Activated CD4-positive, alpha-beta T cell treated with anti-CD3 and anti-CD28 coated beads for 4 hours (primary cell): ENCODE measurements around the gene ENPEP.
"Not testable (repeated sequence)": the region's sequence is repeated elsewhere in the genome, so short reads cannot be mapped to it uniquely, and the experiment has no call there.

Source experiments
- DNase-seq, 2 donors: peaks; one replicate each; pipeline ENCODE4 v3.0.0-alpha.2; 2020

The ENPEP gene

GRCh38 chr4:110484767-110485166 lies 8.8 kb downstream of the ENPEP start:
- no peak for DNase-seq

DNA sequence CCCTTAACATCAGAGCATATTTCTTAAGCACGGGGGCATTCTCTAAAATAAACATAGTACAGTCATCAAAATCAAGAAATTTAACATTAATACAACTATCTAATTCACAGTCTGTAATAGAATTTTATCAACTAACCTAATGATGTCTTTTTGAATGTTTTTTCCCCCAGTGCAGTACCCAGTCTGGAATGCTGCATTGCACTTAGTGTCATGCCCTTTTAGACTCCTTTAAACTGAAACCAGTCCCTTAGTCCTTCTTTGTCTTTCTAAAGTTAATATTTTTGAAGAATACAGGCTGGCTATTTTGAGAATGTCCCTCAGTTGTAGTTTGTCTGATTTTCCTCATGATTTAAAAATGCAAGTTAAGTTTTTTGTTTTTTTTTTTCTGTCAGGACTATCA lies 9.5 kb downstream of the ENPEP start:
- DNase-seq, result no peak

DNA sequence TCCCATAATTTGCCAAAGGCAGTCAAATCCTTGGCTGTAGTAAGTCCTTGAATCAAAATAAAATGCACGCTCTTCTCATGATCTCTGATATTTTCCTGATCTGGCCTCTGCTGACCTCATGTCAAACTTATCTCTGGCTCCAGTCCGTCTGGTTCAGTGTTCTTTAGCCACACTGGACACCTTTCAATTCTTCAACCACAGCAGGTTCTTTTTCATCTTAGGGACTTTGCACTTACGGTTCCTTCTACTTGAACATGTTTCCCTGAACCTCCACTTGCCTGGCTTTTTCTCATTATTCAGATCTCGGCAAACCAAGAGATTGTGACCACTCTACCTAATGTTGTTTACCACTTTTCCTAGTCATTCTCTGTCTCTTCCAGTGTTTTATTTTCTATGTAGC lies 10.3 kb downstream of the ENPEP start:
- DNase-seq, result no peak

DNA sequence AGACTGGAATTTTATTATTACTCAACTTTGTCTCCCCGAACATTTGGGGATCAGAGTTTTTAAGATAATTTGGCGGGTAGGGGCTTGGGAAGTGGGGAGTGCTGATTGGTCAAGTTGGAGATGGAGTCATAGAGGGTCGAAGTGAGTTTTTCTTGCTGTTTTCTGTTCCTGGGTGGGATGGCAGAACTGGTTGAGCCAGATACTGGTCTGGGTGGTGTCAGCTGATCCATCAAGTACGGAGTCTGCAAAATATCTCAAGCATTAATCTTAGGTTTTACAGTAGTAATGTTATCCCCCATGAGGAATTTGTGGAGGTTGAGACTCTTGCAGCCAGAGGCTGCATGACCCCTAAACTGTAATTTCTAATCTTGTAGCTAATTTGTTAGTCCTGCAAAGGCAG lies 10.9 kb downstream of the ENPEP start:
- DNase-seq, result not testable (repeated sequence)

DNA sequence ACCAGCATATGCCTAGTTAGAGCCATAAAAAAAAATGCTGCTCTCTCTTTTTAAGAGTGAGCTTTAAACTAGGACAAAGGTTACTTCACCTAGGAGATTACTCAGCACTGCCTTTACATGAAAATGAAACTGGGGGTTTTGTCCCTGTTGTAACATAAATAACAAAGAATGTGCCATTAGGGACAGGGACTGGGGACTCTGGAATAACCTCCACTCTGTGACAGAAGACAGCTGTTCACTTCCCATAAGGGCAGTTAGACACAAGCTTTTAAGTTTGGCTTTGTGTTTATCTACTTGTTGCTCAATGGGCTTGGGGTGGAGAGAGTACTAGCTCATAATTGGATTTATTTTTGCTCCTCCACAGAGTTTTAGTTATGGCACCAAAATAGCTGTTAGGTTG lies 11.9 kb downstream of the ENPEP start:
- no peak for DNase-seq

DNA sequence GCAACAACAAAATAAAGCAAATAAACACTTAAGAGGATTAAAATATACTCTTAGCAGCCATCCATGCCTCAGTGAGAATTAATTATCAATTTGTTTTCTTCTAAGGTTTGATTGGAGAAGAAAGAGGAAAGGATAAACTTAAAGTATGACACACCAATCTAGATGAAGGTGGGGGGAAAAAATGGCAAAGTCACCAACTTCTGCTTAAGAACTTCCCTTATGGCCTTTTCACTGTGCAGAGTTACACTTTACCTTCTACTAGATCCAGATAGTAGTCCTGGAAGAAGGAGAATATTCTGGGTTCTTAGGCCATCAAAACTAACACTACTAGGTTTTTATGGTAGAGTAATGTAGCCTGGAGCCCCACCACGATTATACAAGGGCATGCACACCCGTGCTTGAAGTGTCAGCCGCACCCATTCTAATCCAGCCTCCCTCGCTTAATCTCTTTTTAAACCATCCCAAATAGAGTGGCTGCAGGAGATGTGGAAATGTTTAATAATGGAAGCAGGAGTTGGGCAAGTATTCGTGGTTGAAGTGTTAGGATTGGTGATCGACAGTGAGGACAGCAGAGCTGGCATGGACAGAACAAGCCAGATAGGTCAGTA lies 14.1 kb downstream of the ENPEP start:
- DNase-seq, result no peak

GRCh38 chr4:110492522-110492921 lies 16.6 kb downstream of the ENPEP start:
- no peak for DNase-seq

GRCh38 chr4:110493520-110493919 lies 17.6 kb downstream of the ENPEP start:
- DNase-seq, result no peak

GRCh38 chr4:110498420-110498819 lies 22.5 kb downstream of the ENPEP start:
- DNase-seq, result no peak

DNA sequence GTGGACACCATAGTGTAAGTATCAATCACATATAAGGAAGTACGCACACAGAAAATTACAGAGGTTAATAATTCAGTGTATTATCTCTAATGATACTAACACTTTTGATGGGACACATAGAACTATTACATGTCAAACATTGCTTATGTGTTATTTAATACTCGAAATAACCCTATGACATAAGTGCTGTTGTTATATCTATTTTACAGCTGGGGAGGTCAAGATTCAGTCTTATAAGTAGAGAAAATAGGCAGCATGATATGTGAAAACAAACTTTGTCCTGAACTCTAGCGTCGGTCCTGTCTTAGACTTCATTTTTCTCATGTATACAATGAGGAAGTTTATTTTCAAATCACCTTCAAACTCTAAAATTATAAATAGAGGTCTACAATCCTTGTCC lies 23.2 kb downstream of the ENPEP start:
- DNase-seq, result no peak

- DNase-seq, result no peak
Measured at GRCh38 chr4:110501826-110502225, 25.9 kb downstream of the ENPEP start.

- DNase-seq, result no peak
Measured at GRCh38 chr4:110503270-110504083, 27.5 kb downstream of the ENPEP start.

GRCh38 chr4:110504084-110504435 lies 28.1 kb downstream of the ENPEP start:
- DNase-seq, result no peak

DNA sequence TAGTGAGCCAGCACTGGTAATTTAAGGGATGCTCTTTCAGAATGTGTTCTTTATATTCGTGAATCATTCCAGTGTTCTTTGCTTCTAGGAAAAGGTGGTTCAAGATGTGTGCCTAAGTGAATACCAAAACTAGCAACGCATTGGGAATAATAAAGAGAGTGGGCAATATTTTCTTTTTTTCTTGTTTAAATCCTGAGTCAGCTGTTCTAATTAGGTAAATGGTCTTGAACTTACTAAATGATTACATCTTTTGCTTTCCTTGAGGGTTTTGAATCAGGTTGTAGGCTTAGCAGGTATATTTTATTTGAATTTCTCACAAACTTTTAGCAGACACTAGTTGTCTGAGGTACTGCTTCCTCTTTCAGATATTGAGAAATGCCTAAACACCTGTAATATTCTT lies 29.5 kb downstream of the ENPEP start:
- no peak for DNase-seq

GRCh38 chr4:110508827-110509710 lies 33.1 kb downstream of the ENPEP start:
- no peak for DNase-seq

GRCh38 chr4:110510277-110510676 lies 34.3 kb downstream of the ENPEP start:
- no peak for DNase-seq

GRCh38 chr4:110510955-110511544 lies 35.1 kb downstream of the ENPEP start:
- no peak for DNase-seq

GRCh38 chr4:110512901-110513300 lies 36.9 kb downstream of the ENPEP start:
- DNase-seq, result no peak

GRCh38 chr4:110514889-110515479 lies 39.0 kb downstream of the ENPEP start:
- no peak for DNase-seq

DNA sequence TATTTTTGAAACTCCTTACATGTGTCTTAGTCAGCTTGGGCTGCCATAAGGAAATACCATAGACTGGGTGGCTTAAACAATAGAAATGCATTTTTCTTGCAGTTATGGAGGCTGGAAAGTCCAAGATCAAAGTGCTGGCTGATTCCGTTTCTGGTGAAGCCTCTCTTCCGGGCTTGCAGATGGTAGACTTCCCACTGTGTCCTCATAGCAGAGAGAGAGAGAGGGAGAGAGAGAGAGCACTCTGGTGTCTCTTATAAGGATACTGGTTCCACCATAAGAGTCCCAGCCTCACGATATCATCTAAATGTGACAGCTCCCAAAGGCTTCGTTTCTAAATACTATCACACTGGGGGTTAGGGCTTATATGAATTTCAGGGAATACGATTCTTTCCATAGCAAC lies 39.7 kb downstream of the ENPEP start:
- DNase-seq, result no peak

DNA sequence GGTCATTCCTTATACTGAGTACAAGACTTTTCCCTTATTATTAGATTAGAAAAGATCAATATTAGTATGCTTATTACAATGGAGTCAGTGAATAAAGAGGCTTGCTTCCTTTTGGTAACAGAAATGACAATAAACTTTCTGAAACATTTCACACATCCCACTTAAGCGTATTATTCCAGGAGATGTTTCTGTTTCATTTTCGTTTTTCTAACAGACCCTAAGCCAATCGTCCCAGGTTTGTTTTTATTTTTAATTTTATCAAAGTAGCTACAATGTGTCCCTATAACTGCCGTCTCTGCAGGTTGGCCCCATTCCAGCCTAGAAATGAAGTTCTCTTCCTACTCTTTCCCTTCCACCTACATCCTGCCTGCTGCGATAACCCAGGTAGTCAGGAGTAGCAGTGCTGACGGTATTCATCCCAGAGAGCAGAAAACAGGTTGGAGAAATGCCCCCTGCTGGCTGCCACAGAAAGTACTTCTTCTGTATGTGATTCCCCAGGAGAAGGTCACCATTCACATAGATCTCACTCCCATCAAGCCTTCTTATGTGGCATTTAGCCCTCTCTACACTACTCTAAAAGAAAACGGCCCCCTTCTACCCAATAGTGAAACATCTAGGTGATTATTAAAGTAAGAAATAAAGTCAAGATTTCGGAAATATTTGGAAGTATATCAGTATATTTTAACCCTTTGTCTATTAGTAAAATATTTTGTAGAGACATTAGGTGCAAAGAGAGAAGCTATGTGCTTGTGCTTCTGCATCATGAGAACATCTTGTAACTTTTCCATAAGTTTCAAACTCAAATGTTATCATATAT lies 40.4 kb downstream of the ENPEP start:
- peak; percentile 68 to 77 for DNase-seq

- DNase-seq, result peak; percentile 13 to 31
Measured at GRCh38 chr4:110518889-110519490, 43.0 kb downstream of the ENPEP start.
